ENCODE measurements around the gene BTBD10. TPM values are rescaled to one million over a fixed set of nuclear protein-coding genes. Genes with fewer than 3 reads are reported as not detected.

Gene BTBD10
- total RNA-seq, 1 donor from 2014 or later = 21.9 TPM

- H3K27me3 ChIP-seq = no peaks in the 10 kb centered on the region
- no peak for TF ChIP-seq CTCF (IDR thresholded peaks at IDR 0.05)
- no peak overlapping the region for H3K4me3 ChIP-seq
- H3K9me3 ChIP-seq = no peaks in the 10 kb centered on the region
- ATAC-seq = no peak
- DNase-seq = no peak
- peaks cover 8% of the 10 kb centered on the region for H3K4me1 ChIP-seq
- peaks cover 54% of the 10 kb centered on the region for H3K36me3 ChIP-seq
- intact Hi-C loops (cut with DNase I) = no loop called here
- H3K27ac ChIP-seq = no peak overlapping the region
Observed at GRCh38 chr11:13352711-13353110, 110.3 kb downstream of the BTBD10 start.

GRCh38 chr11:13349581-13349980 is 113.4 kb downstream of the BTBD10 start:
- H3K27me3 ChIP-seq = no peaks in the 10 kb centered on the region
- H3K4me1 ChIP-seq = peaks cover 8% of the 10 kb centered on the region
- H3K36me3 ChIP-seq = peaks cover 25% of the 10 kb centered on the region
- intact Hi-C loops (cut with DNase I) = loop anchor here (10.0 kb wide), 1 partner anchor 135 kb away; no protein-coding TSS in a partner anchor
- no peak overlapping the region for H3K4me3 ChIP-seq
- H3K9me3 ChIP-seq = no peaks in the 10 kb centered on the region
- DNase-seq (no peak), ATAC-seq (no peak)
- H3K27ac ChIP-seq = no peak overlapping the region
- no peak for TF ChIP-seq CTCF (IDR thresholded peaks at IDR 0.05)

- Histone ChIP-seq H3K4me3 (no peak overlapping the region), H3K36me3 (peaks cover 20% of the 10 kb centered on the region), H3K9me3 (no peaks in the 10 kb centered on the region), H3K4me1 (peaks cover 12% of the 10 kb centered on the region), H3K27ac (no peak overlapping the region), H3K27me3 (no peaks in the 10 kb centered on the region)
- TF ChIP-seq CTCF (IDR thresholded peaks at IDR 0.05) = no peak
- intact Hi-C loops (cut with DNase I) = loop anchor here (10.0 kb wide), 1 partner anchor 134 kb away; no protein-coding TSS in a partner anchor
- ATAC-seq (no peak), DNase-seq (no peak)
Observed at GRCh38 chr11:13349046-13349445, 114.0 kb downstream of the BTBD10 start.

DNA sequence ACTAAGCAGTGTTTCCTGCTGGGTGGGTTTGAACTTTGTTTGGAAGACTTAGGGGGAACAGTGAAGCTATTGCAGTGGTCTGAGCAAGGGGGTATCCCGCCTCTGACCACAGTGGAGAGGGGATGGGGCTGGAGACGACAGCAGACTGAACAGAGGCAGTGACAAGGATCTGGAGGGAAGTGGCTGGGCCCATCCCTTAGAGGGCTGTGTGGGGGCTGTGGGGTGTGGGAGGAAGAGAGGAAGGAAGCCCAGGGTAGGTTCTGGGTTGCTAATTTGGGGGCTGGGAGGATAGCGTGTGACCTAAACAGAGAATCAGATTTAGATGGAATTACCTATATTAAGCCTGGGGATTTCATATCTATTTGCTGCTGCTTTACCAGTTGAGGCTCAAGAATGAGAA is 114.7 kb downstream of the BTBD10 start:
- ATAC-seq = peak; percentile 54

GRCh38 chr11:13347901-13348300 is 115.1 kb downstream of the BTBD10 start:
- H3K4me3 ChIP-seq = no peak overlapping the region
- no peak for TF ChIP-seq CTCF (IDR thresholded peaks at IDR 0.05)
- H3K9me3 ChIP-seq = no peaks in the 10 kb centered on the region
- no peaks in the 10 kb centered on the region for H3K27me3 ChIP-seq
- no peak for DNase-seq
- no peak overlapping the region for H3K27ac ChIP-seq
- intact Hi-C loops (cut with DNase I) = loop anchor here (10.0 kb wide), 1 partner anchor 133 kb away; no protein-coding TSS in a partner anchor
- peaks cover 12% of the 10 kb centered on the region for H3K4me1 ChIP-seq
- H3K36me3 ChIP-seq = peaks cover 11% of the 10 kb centered on the region
- ATAC-seq = no peak

More for the DNA sequence above, 114.7 kb downstream of the BTBD10 start:
- no peak for DNase-seq
- intact Hi-C loops (cut with DNase I) = loop anchor here (10.0 kb wide), 1 partner anchor 134 kb away; no protein-coding TSS in a partner anchor
- H3K4me1 ChIP-seq = peaks cover 12% of the 10 kb centered on the region
- H3K27ac ChIP-seq = no peak overlapping the region
- no peak overlapping the region for H3K4me3 ChIP-seq
- TF ChIP-seq CTCF (IDR thresholded peaks at IDR 0.05) = no peak
- no peaks in the 10 kb centered on the region for H3K9me3 ChIP-seq
- peaks cover 15% of the 10 kb centered on the region for H3K36me3 ChIP-seq
- no peaks in the 10 kb centered on the region for H3K27me3 ChIP-seq

GRCh38 chr11:13346470-13346869 is 116.6 kb downstream of the BTBD10 start:
- peaks cover 11% of the 10 kb centered on the region for H3K36me3 ChIP-seq
- intact Hi-C loops (cut with DNase I) = loop anchor here (10.0 kb wide), 1 partner anchor 132 kb away; no protein-coding TSS in a partner anchor
- DNase-seq (no peak), ATAC-seq (no peak)
- H3K4me3 ChIP-seq = no peak overlapping the region
- no peaks in the 10 kb centered on the region for H3K27me3 ChIP-seq
- H3K9me3 ChIP-seq = no peaks in the 10 kb centered on the region
- H3K4me1 ChIP-seq = peaks cover 12% of the 10 kb centered on the region
- no peak for TF ChIP-seq CTCF (IDR thresholded peaks at IDR 0.05)
- H3K27ac ChIP-seq = no peak overlapping the region
